ENCODE data around the gene NUFIP1.

DNA sequence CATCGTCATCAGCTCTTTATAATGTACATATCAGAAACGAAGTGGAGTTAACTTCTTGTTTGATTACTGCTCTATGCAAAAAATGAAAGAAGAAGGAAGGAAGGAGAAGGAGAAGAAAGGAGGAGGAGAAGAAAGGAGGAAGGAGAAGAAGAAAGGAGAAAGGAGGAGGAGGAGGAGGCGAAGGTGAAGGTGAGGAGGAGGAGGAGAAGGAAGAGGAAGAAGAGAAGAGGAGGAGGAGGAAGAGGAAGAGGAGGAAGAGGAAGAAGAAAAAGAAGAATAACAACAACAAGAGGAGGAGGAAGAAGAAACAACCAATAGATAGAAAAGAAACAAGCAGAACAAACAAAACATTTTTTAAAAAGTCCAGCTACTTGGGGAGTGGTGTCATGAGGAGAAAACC, 13.1 kb downstream of the NUFIP1 start:
- TF ChIP-seq EGR1 (IDR thresholded peaks at IDR 0.05), result no peak
- TF ChIP-seq, protein P1, sequence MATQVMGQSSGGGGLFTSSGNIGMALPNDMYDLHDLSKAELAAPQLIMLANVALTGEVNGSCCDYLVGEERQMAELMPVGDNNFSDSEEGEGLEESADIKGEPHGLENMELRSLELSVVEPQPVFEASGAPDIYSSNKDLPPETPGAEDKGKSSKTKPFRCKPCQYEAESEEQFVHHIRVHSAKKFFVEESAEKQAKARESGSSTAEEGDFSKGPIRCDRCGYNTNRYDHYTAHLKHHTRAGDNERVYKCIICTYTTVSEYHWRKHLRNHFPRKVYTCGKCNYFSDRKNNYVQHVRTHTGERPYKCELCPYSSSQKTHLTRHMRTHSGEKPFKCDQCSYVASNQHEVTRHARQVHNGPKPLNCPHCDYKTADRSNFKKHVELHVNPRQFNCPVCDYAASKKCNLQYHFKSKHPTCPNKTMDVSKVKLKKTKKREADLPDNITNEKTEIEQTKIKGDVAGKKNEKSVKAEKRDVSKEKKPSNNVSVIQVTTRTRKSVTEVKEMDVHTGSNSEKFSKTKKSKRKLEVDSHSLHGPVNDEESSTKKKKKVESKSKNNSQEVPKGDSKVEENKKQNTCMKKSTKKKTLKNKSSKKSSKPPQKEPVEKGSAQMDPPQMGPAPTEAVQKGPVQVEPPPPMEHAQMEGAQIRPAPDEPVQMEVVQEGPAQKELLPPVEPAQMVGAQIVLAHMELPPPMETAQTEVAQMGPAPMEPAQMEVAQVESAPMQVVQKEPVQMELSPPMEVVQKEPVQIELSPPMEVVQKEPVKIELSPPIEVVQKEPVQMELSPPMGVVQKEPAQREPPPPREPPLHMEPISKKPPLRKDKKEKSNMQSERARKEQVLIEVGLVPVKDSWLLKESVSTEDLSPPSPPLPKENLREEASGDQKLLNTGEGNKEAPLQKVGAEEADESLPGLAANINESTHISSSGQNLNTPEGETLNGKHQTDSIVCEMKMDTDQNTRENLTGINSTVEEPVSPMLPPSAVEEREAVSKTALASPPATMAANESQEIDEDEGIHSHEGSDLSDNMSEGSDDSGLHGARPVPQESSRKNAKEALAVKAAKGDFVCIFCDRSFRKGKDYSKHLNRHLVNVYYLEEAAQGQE (IDR thresholded peaks at IDR 0.05; ENCODE audit: low read depth), result no peak
